Naive thymus-derived CD4-positive, alpha-beta T cell (primary cell): ENCODE measurements around the gene ZNF548. TPM values are rescaled to one million over a fixed set of nuclear protein-coding genes. Genes with fewer than 3 reads are reported as not detected.
"Not testable (repeated sequence)": the region's sequence is repeated elsewhere in the genome, so short reads cannot be mapped to it uniquely, and the experiment has no call there.

Experiments
- ATAC-seq: fragments of 150-1000 bp; cut with Tn5 transposase; 2 replicates; pipeline ENCODE4 v1.10.0; 2021; ENCODE audit warnings: mild to moderate bottlenecking, moderate library complexity
- CTCF ChIA-PET: fragments of 350-600 bp; sonication (Branson Sonifier 250); formaldehyde crosslinking; loops from one replicate; lab custom pipeline; 2021; ENCODE audit warnings: antibody characterized with exemption; lab: Charles Lee
- POLR2A ChIA-PET: fragments of 350-600 bp; sonication (Branson Sonifier 250); formaldehyde crosslinking; loops from one replicate; lab custom pipeline; 2021; ENCODE audit warnings: antibody characterized with exemption, inconsistent platforms; lab: Charles Lee
- DNase-seq, 9 donors: peaks; one replicate each; pipeline versions ENCODE4 v3.0.0 to v3.0.0-alpha.2; 2020 to 2022; ENCODE audit warnings: mixed read lengths in 1 of 9
- H3K27ac ChIP-seq: one replicate; pipeline ENCODE4 v1.7.0; 2013; ENCODE audit warnings: mild to moderate bottlenecking, low read depth, low read length, moderate library complexity
- H3K27me3 ChIP-seq, 2 donors: one replicate each; pipeline ENCODE4 v1.7.0; 2013; ENCODE audit warnings: low read length in 2 of 2, mild to moderate bottlenecking in 2 of 2, moderate library complexity in 2 of 2; ENCODE audit not compliant: control insufficient read depth in 2 of 2, insufficient read depth in 2 of 2
- H3K36me3 ChIP-seq, 3 experiments: 1 replicate in 2 of 3; 2 replicates in 1 of 3; pipeline ENCODE4 v1.7.0; 2013; ENCODE audit warnings: low read length in 3 of 3, mild to moderate bottlenecking in 3 of 3, moderate library complexity in 1 of 3; ENCODE audit not compliant: insufficient read depth in 3 of 3, control insufficient read depth in 2 of 3
- H3K4me1 ChIP-seq, 2 donors: one replicate each; pipeline ENCODE4 v1.7.0; 2013; ENCODE audit warnings: low read length in 2 of 2, mild to moderate bottlenecking in 2 of 2, moderate library complexity in 1 of 2; ENCODE audit not compliant: control insufficient read depth in 2 of 2, insufficient read depth in 2 of 2
- H3K4me3 ChIP-seq: 2 replicates; pipeline ENCODE4 v1.7.0; 2013; ENCODE audit warnings: mild to moderate bottlenecking, low read length
- H3K9me3 ChIP-seq, 3 experiments: 1 replicate in 2 of 3; 2 replicates in 1 of 3; pipeline ENCODE4 v1.7.0; 2013; ENCODE audit warnings: low read length in 3 of 3; ENCODE audit not compliant: control insufficient read depth in 2 of 3
- H3K27ac Mint-ChIP-seq, 9 donors: one replicate each; pipeline ENCODE4 v1.8.0; 2020 to 2022; ENCODE audit warnings: mixed read lengths in 9 of 9, mild to moderate bottlenecking in 8 of 9, moderate library complexity in 5 of 9, inconsistent platforms in 2 of 9
- H3K27me3 Mint-ChIP-seq, 5 donors: one replicate each; pipeline ENCODE4 v1.8.0; 2021 to 2022; ENCODE audit warnings: mixed read lengths in 5 of 5, mild to moderate bottlenecking in 1 of 5
- H3K36me3 Mint-ChIP-seq, 5 donors: one replicate each; pipeline ENCODE4 v1.8.0; 2020 to 2022; ENCODE audit warnings: mixed read lengths in 5 of 5, mild to moderate bottlenecking in 3 of 5, inconsistent platforms in 1 of 5
- H3K4me1 Mint-ChIP-seq, 7 donors: one replicate each; pipeline ENCODE4 v1.8.0; 2020 to 2022; ENCODE audit warnings: mixed read lengths in 7 of 7, mild to moderate bottlenecking in 3 of 7, inconsistent platforms in 1 of 7
- H3K4me3 Mint-ChIP-seq, 10 donors: one replicate each; pipeline ENCODE4 v1.8.0; 2020 to 2022; ENCODE audit warnings: mild to moderate bottlenecking in 10 of 10, mixed read lengths in 10 of 10, moderate library complexity in 6 of 10, inconsistent platforms in 2 of 10
- H3K9me3 Mint-ChIP-seq, 11 donors: one replicate each; pipeline ENCODE4 v1.8.0; 2020 to 2022; ENCODE audit warnings: mixed read lengths in 11 of 11, mild to moderate bottlenecking in 4 of 11, inconsistent platforms in 1 of 11, moderate library complexity in 1 of 11
- intact Hi-C, 2 donors: fragments of 100-400 bp; cut with micrococcal nuclease; formaldehyde crosslinking; loops; one replicate each; pipeline ENCODE4 v1.15.1; 2023
- polyA plus RNA-seq, 2 donors: library from polyadenylated mRNA; unstranded; fragments of 300-500 nt; fragmentation: Illumina TruSeq; gene quantifications; one replicate each; pipeline ENCODE4 v1.2.3, GENCODE V29; 2021
- total RNA-seq, 6 experiments: library from RNA in 5 of 6; stranded (reverse) in 5 of 6; gene quantifications; 1 replicate in 5 of 6; 2 replicates in 1 of 6; pipeline ENCODE4 v1.2.3 and lab custom pipeline; 2021 to 2026

The ZNF548 gene
- total and polyA plus RNA-seq, 7 experiments from 2014 or later, result 16.2 to 115 (median 66.5) TPM

GRCh38 chr19:57363688-57364181 is 25.9 kb upstream of the ZNF548 start:
- intact Hi-C loops, result loop anchor here (1.0 to 5.0 kb wide), 26 partner anchors 12 to 1018 kb away; partner anchors contain the start of genes ERVK3-1 (in 2 of the 2), ZNF17 (in 2 of the 2), ZNF264 (in 2 of the 2) and ZNF304 (in 2 of the 2)
- Histone ChIP-seq H3K9me3 (peaks cover 0 to 30% (median 4%) of the 10 kb centered on the region in 3 experiments), H3K4me3 (peak overlapping the region; percentile 74), H3K36me3 (peaks cover 0 to 2% (median 0%) of the 10 kb centered on the region in 3 experiments), H3K27ac (peak overlapping the region; percentile 84), H3K27me3 (no peaks in the 10 kb centered on the region), H3K4me1 (peaks cover 9 to 14% of the 10 kb centered on the region in 2 donors)
- H3K4me3 Mint-ChIP-seq, result peak overlapping the region; percentile 90 to 97 (median 94)
- no peak for DNase-seq
- POLR2A ChIA-PET, result interaction anchor here (0.9 to 1.9 kb wide), 4 partner anchors 13 to 820 kb away, joined by 3 to 9 read pairs (median 4); partner anchors contain the start of genes ZNF304, ZNF548 and ZNF749
- CTCF ChIA-PET, result no interaction called here
- H3K27ac Mint-ChIP-seq, result peak overlapping the region; percentile 94 to 100 (median 97)
- peaks cover 7 to 81% (median 40%) of the 10 kb centered on the region in 11 donors for H3K9me3 Mint-ChIP-seq
- ATAC-seq, result no peak
- peaks cover 0 to 2% (median 0%) of the 10 kb centered on the region in 5 donors for H3K27me3 Mint-ChIP-seq
- peaks cover 12 to 48% (median 43%) of the 10 kb centered on the region in 5 donors for H3K36me3 Mint-ChIP-seq
- peaks cover 13 to 26% (median 18%) of the 10 kb centered on the region in 7 donors for H3K4me1 Mint-ChIP-seq

DNA sequence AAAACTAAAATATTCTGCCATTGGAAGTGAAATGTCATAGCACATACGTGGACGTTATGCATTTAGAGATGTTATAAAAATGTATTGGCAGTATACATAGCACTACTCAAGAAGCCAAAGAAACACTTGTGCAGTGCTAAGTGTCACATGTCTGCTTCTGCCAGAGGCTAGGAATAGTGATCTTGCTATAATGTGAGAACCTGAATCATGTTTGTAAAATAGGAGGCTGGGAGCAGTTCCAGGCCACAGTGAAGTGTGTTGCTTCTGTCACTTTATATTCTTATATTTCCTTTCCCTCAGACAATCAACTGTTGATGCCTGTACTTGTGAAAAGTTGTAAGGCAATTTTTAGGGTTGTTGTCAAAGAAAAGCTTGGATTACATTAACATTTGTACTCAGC is 22.9 kb upstream of the ZNF548 start:
- peaks cover 22 to 64% (median 54%) of the 10 kb centered on the region in 5 donors for H3K36me3 Mint-ChIP-seq
- H3K4me1 ChIP-seq, result peaks cover 9 to 14% of the 10 kb centered on the region in 2 donors
- peaks cover 0 to 13% (median 0%) of the 10 kb centered on the region in 3 experiments for H3K9me3 ChIP-seq
- ChIA-PET POLR2A (no interaction called here), CTCF (no interaction called here)
- H3K27ac Mint-ChIP-seq, result peak overlapping the region in 1 of 9 donors; percentile 8
- peaks cover 10 to 83% (median 40%) of the 10 kb centered on the region in 11 donors for H3K9me3 Mint-ChIP-seq
- peaks cover 15 to 23% (median 18%) of the 10 kb centered on the region in 7 donors for H3K4me1 Mint-ChIP-seq
- H3K4me3 ChIP-seq, result no peak overlapping the region
- H3K36me3 ChIP-seq, result peaks cover 0 to 6% (median 0%) of the 10 kb centered on the region in 3 experiments
- H3K27me3 Mint-ChIP-seq, result peaks cover 0 to 2% (median 0%) of the 10 kb centered on the region in 5 donors
- H3K27me3 ChIP-seq, result no peaks in the 10 kb centered on the region
- DNase-seq (no peak), ATAC-seq (no peak)
- intact Hi-C loops, result no loop called here
- H3K4me3 Mint-ChIP-seq, result no peak overlapping the region
- H3K27ac ChIP-seq, result no peak overlapping the region

DNA sequence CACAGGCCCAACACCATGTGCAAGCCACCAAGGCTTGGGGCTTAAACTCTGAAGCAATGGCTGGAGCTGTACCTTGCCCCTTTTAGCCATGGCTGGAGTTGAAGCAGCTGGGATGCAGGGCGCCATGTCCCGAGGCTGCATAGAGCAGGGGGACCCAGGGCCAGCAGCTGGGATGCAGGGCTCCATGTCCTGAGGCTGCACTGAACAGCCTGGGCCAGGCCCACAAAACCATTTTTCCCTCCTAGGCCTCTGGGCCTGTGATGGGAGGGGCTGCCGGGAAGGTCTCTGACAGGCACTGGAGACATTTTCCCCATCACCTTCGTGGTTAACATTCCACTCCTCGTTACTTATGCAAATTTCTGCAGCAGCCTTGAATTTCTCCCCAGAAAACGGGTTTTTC is 15.5 kb upstream of the ZNF548 start:
- Mint-ChIP-seq H3K4me1 (peaks cover 0 to 5% (median 0%) of the 10 kb centered on the region in 7 donors), H3K4me3 (no peak overlapping the region), H3K9me3 (peaks cover 17 to 94% (median 61%) of the 10 kb centered on the region in 11 donors), H3K36me3 (peaks cover 64 to 84% (median 80%) of the 10 kb centered on the region in 5 donors), H3K27me3 (no peaks in the 10 kb centered on the region), H3K27ac (no peak overlapping the region)
- Histone ChIP-seq H3K36me3 (peaks cover 0 to 48% (median 5%) of the 10 kb centered on the region in 3 experiments), H3K27me3 (no peaks in the 10 kb centered on the region), H3K4me3 (no peak overlapping the region), H3K4me1 (no peaks in the 10 kb centered on the region), H3K9me3 (peaks cover 0 to 56% (median 20%) of the 10 kb centered on the region in 3 experiments), H3K27ac (no peak overlapping the region)
- no peak for ATAC-seq
- intact Hi-C loops, result no loop called here
- no peak for DNase-seq
- ChIA-PET POLR2A (no interaction called here), CTCF (no interaction called here)

GRCh38 chr19:57374647-57375046 is 15.0 kb upstream of the ZNF548 start:
- POLR2A ChIA-PET, H3K4me3 Mint-ChIP-seq, DNase-seq, H3K27me3 Mint-ChIP-seq, ATAC-seq, H3K27ac ChIP-seq, intact Hi-C loops, H3K27me3 ChIP-seq, CTCF ChIA-PET, H3K27ac Mint-ChIP-seq, H3K4me1 Mint-ChIP-seq, H3K4me1 ChIP-seq, H3K4me3 ChIP-seq: not testable (repeated sequence)
- Histone ChIP-seq H3K36me3 (peaks cover 0 to 48% (median 5%) of the 10 kb centered on the region in 3 experiments), H3K9me3 (peaks cover 0 to 60% (median 20%) of the 10 kb centered on the region in 3 experiments)
- H3K36me3 Mint-ChIP-seq, result peaks cover 69 to 85% (median 82%) of the 10 kb centered on the region in 5 donors
- peaks cover 17 to 94% (median 63%) of the 10 kb centered on the region in 11 donors for H3K9me3 Mint-ChIP-seq

GRCh38 chr19:57376151-57376550 is 13.5 kb upstream of the ZNF548 start:
- peaks cover 5 to 73% (median 20%) of the 10 kb centered on the region in 3 experiments for H3K9me3 ChIP-seq
- DNase-seq (no peak), ATAC-seq (no peak)
- ChIA-PET CTCF (no interaction called here), POLR2A (no interaction called here)
- no peaks in the 10 kb centered on the region for H3K27me3 Mint-ChIP-seq
- peaks cover 0 to 46% (median 5%) of the 10 kb centered on the region in 3 experiments for H3K36me3 ChIP-seq
- no peaks in the 10 kb centered on the region for H3K4me1 ChIP-seq
- no peaks in the 10 kb centered on the region for H3K27me3 ChIP-seq
- H3K36me3 Mint-ChIP-seq, result peaks cover 62 to 78% (median 75%) of the 10 kb centered on the region in 5 donors
- H3K27ac ChIP-seq, result no peak overlapping the region
- no peak overlapping the region for H3K27ac Mint-ChIP-seq
- H3K4me3 ChIP-seq, result no peak overlapping the region
- peaks cover 0 to 1% (median 0%) of the 10 kb centered on the region in 7 donors for H3K4me1 Mint-ChIP-seq
- no peak overlapping the region for H3K4me3 Mint-ChIP-seq
- intact Hi-C loops, result no loop called here
- H3K9me3 Mint-ChIP-seq, result peaks cover 17 to 99% (median 65%) of the 10 kb centered on the region in 11 donors

DNA sequence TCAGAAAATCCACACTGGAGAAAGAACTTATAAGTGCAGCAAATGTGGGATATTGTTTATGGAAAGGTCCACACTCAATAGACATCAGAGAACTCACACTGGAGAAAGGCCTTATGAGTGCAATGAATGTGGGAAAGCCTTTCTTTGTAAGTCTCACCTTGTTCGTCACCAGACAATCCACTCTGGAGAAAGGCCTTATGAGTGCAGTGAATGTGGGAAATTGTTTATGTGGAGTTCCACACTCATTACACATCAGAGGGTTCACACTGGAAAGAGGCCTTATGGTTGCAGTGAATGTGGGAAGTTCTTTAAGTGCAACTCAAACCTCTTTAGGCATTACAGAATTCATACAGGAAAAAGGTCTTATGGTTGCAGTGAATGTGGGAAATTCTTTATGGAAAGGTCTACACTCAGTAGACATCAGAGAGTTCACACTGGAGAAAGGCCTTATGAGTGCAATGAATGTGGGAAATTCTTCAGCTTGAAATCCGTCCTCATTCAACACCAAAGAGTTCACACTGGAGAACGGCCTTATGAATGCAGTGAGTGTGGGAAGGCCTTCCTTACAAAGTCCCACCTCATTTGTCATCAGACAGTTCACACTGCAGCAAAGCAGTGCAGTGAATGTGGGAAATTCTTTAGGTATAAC is 12.0 kb upstream of the ZNF548 start:
- no peaks in the 10 kb centered on the region for H3K4me1 ChIP-seq
- peaks cover 10 to 92% (median 65%) of the 10 kb centered on the region in 11 donors for H3K9me3 Mint-ChIP-seq

More for the DNA sequence above, 12.0 kb upstream of the ZNF548 start:
- Mint-ChIP-seq H3K27ac (no peak overlapping the region), H3K27me3 (no peaks in the 10 kb centered on the region), H3K4me1 (no peaks in the 10 kb centered on the region), H3K36me3 (peaks cover 47 to 67% (median 62%) of the 10 kb centered on the region in 5 donors), H3K4me3 (no peak overlapping the region)
- CTCF ChIA-PET, result no interaction called here
- intact Hi-C loops, result no loop called here
- H3K27me3 ChIP-seq, result no peaks in the 10 kb centered on the region
- DNase-seq (no peak), ATAC-seq (no peak)
- H3K36me3 ChIP-seq, result peaks cover 0 to 34% (median 5%) of the 10 kb centered on the region in 3 experiments
- peaks cover 5 to 68% (median 20%) of the 10 kb centered on the region in 3 experiments for H3K9me3 ChIP-seq
- no peak overlapping the region for H3K27ac ChIP-seq
- H3K4me3 ChIP-seq, result no peak overlapping the region
- POLR2A ChIA-PET, result no interaction called here
